Loucy (cell line): Measurements from ENCODE around the gene ITGB3.

ENCODE experiments used
- EZH2phosphoT487 ChIP-seq: fragments of 200-600 bp; IDR thresholded peaks from 2 replicates; pipeline ENCODE4 v1.6.1; 2018; ENCODE audit warnings: antibody characterized with exemption, mild to moderate bottlenecking, moderate library complexity, borderline replicate concordance
- TF ChIP-seq, protein P1 (sequence below): fragments of 200-600 bp; sonication (generic); conservative IDR thresholded peaks from 2 replicates; pipeline ENCODE4 v1.5.1; 2014; ENCODE audit warnings: mild to moderate bottlenecking, antibody characterized with exemption, low read length

GRCh38 chr17:47223007-47223406 lies 30.6 kb upstream of the ITGB3 start:
- TF ChIP-seq, protein P1, sequence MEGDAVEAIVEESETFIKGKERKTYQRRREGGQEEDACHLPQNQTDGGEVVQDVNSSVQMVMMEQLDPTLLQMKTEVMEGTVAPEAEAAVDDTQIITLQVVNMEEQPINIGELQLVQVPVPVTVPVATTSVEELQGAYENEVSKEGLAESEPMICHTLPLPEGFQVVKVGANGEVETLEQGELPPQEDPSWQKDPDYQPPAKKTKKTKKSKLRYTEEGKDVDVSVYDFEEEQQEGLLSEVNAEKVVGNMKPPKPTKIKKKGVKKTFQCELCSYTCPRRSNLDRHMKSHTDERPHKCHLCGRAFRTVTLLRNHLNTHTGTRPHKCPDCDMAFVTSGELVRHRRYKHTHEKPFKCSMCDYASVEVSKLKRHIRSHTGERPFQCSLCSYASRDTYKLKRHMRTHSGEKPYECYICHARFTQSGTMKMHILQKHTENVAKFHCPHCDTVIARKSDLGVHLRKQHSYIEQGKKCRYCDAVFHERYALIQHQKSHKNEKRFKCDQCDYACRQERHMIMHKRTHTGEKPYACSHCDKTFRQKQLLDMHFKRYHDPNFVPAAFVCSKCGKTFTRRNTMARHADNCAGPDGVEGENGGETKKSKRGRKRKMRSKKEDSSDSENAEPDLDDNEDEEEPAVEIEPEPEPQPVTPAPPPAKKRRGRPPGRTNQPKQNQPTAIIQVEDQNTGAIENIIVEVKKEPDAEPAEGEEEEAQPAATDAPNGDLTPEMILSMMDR = no peak
- TF ChIP-seq EZH2phosphoT487 = no peak
